B cell (primary cell): ENCODE data around the gene KSR2. TPM values are rescaled to one million over a fixed set of nuclear protein-coding genes. Genes with fewer than 3 reads are reported as not detected.

ENCODE experiments used
- ATAC-seq: fragments of 200-7000 bp; cut with Tn5 transposase; one replicate; pipeline ENCODE4 v1.10.0; 2021; ENCODE audit warnings: low read depth, mild to moderate bottlenecking, moderate number of reproducible peaks, moderate library complexity
- CTCF ChIA-PET: fragments of 350-600 bp; sonication (Branson Sonifier 250); formaldehyde crosslinking; loops from one replicate; lab custom pipeline; 2021; ENCODE audit warnings: antibody characterized with exemption, inconsistent platforms; lab: Charles Lee
- POLR2A ChIA-PET: fragments of 350-600 bp; sonication (Branson Sonifier 250); formaldehyde crosslinking; loops from one replicate; lab custom pipeline; 2021; ENCODE audit warnings: antibody characterized with exemption; lab: Charles Lee
- DNase-seq: peaks from one replicate; pipeline ENCODE4 v3.0.0; 2013
- H2AFZ ChIP-seq: 2 replicates; pipeline ENCODE4 v1.6.1; 2012; ENCODE audit warnings: mild to moderate bottlenecking, low read depth, low read length; ENCODE audit not compliant: insufficient read depth, poor library complexity, severe bottlenecking
- H3K27ac ChIP-seq, 2 donors: 1 replicate in 1 of 2; 2 replicates in 1 of 2; pipeline ENCODE4 v1.5.1; 2012 to 2013; ENCODE audit warnings: low read length in 2 of 2, mild to moderate bottlenecking in 2 of 2, moderate library complexity in 1 of 2
- H3K27me3 ChIP-seq, 4 experiments: fragments of 200-600 bp in 1 of 4; sonication (generic) in 1 of 4; replicated peaks in 1 of 4; 1 replicate in 2 of 4; 2 replicates in 2 of 4; pipeline versions ENCODE4 v1.6.1 to v1.7.0; 2013 to 2016; ENCODE audit warnings: low read length in 3 of 4, mild to moderate bottlenecking in 2 of 4, mixed read lengths in 1 of 4, moderate library complexity in 1 of 4; ENCODE audit not compliant: insufficient read depth in 4 of 4, control insufficient read depth in 3 of 4; ENCODE audit errors: control extremely low read depth in 1 of 4
- H3K36me3 ChIP-seq, 2 experiments: replicated peaks in 1 of 2; 1 replicate in 1 of 2; 2 replicates in 1 of 2; pipeline versions ENCODE4 v1.6.1 to v1.7.1; 2013; ENCODE audit warnings: low read length in 1 of 2; ENCODE audit not compliant: insufficient read depth in 2 of 2, control insufficient read depth in 1 of 2; ENCODE audit errors: control extremely low read depth in 1 of 2, extremely low read depth in 1 of 2
- H3K4me1 ChIP-seq, 2 donors: fragments of 200-600 bp in 1 of 2; sonication (generic) in 1 of 2; 1 replicate in 1 of 2; 2 replicates in 1 of 2; pipeline versions ENCODE4 v1.5.1 to v1.6.1; 2013 to 2017; ENCODE audit warnings: low read length in 2 of 2; ENCODE audit not compliant: control insufficient read depth in 2 of 2, insufficient read depth in 2 of 2
- H3K4me2 ChIP-seq: replicated peaks from 2 replicates; pipeline ENCODE3; 2012; ENCODE audit warnings: mild to moderate bottlenecking, low read depth, low read length; ENCODE audit not compliant: poor library complexity, severe bottlenecking
- H3K4me3 ChIP-seq, 5 experiments: fragments of 200-600 bp in 1 of 5; sonication (generic) in 1 of 5; 1 replicate in 3 of 5; 2 replicates in 2 of 5; pipeline versions ENCODE4 v1.5.1 to v1.7.0; 2011 to 2016; ENCODE audit warnings: low read length in 4 of 5, mild to moderate bottlenecking in 4 of 5, low read depth in 2 of 5, control low read depth in 1 of 5, moderate library complexity in 1 of 5; ENCODE audit not compliant: insufficient read depth in 1 of 5; ENCODE audit errors: control extremely low read depth in 1 of 5, extremely low read depth in 1 of 5
- H3K79me2 ChIP-seq: fragments of 200-600 bp; sonication (generic); one replicate; pipeline ENCODE4 v1.6.0; 2016; ENCODE audit warnings: low read length; ENCODE audit not compliant: control insufficient read depth, insufficient read depth
- H3K9ac ChIP-seq: fragments of 200-600 bp; sonication (generic); 2 replicates; pipeline ENCODE4 v1.6.1; 2017; ENCODE audit warnings: mild to moderate bottlenecking, low read length, moderate library complexity
- H3K9me3 ChIP-seq, 3 donors: one replicate each; pipeline versions ENCODE4 v1.6.1 to v1.7.1; 2013; ENCODE audit warnings: low read length in 2 of 3; ENCODE audit not compliant: control insufficient read depth in 2 of 3, insufficient read depth in 1 of 3; ENCODE audit errors: control extremely low read depth in 1 of 3
- H4K20me1 ChIP-seq: 2 replicates; pipeline ENCODE4 v1.6.0; 2012; ENCODE audit warnings: mild to moderate bottlenecking, low read length; ENCODE audit not compliant: insufficient read depth, control insufficient read depth, poor library complexity, severe bottlenecking
- H3K27ac Mint-ChIP-seq: one replicate; pipeline ENCODE4 v1.8.0; 2021; ENCODE audit warnings: mixed read lengths
- H3K27me3 Mint-ChIP-seq: one replicate; pipeline ENCODE4 v1.8.0; 2021; ENCODE audit warnings: mixed read lengths
- H3K4me1 Mint-ChIP-seq: one replicate; pipeline ENCODE4 v1.8.0; 2021; ENCODE audit warnings: mixed read lengths
- H3K4me3 Mint-ChIP-seq: one replicate; pipeline ENCODE4 v1.8.0; 2021; ENCODE audit warnings: mixed read lengths
- H3K9me3 Mint-ChIP-seq: one replicate; pipeline ENCODE4 v1.8.0; 2022; ENCODE audit warnings: mixed read lengths; ENCODE audit not compliant: insufficient read depth
- EZH2 ChIP-seq: IDR thresholded peaks from 2 replicates; pipeline ENCODE4 v1.6.1; 2012; ENCODE audit warnings: borderline replicate concordance, low read depth, mild to moderate bottlenecking, moderate library complexity, low read length; ENCODE audit not compliant: insufficient read depth, poor library complexity, severe bottlenecking
- WGBS: methylation state at CpG from one replicate; pipeline ENCODE4 v1.1.5; 2013; ENCODE audit warnings: missing lambda C conversion rate; ENCODE audit not compliant: insufficient coverage; 5-methylcytosine and 5-hydroxymethylcytosine counted together
- intact Hi-C: fragments of 100-400 bp; cut with micrococcal nuclease; formaldehyde crosslinking; loops from one replicate; pipeline ENCODE4 v1.10.0; 2022
- polyA plus RNA-seq: library from polyadenylated mRNA; depleted of rRNA; stranded (reverse); fragments of >200 nt; gene quantifications from 2 replicates; pipeline ENCODE4 v1.2.3, GENCODE V29; 2012
- total RNA-seq, 2 donors: library from RNA; stranded (reverse); fragments of 120-200 nt in 1 of 2; gene quantifications; 1 replicate in 1 of 2; 2 replicates in 1 of 2; pipeline versions ENCODE4 v1.2.3 to v1.2.4, GENCODE V29; 2013 to 2022
- TF ChIP-seq, protein P1 (sequence below): fragments of 200-600 bp; IDR thresholded peaks from one replicate; pipeline ENCODE4 v1.8.0; 2022; ENCODE audit warnings: antibody characterized with exemption, mild to moderate bottlenecking

Gene KSR2
- total and polyA plus RNA-seq, 2 donors (not counting 1 experiment from before 2014, with no cell fraction given) = not detected

DNA sequence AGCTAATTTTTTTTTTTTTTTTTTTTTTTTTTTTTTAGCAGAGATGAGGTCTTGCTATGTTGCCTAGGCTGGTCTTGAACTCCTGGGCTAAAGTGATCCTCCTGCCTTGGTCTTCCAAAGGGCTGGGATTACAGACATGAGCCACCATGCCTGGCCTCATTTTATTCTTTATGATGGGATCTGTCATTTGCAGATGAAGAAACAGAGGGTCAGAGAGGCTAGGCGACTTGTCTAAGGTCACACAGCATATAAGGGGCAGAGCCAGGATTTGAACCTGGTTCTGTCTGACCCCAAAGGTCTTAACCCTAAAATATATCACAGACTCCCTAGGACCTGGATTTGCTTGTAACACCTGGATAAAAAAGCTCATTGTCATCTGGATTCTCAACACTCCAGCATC lies 282.6 kb downstream of the KSR2 start:
- Histone ChIP-seq H3K4me2 (no peak overlapping the region), H4K20me1 (no peaks in the 10 kb centered on the region), H3K4me1 (no peaks in the 10 kb centered on the region), H3K27me3 (peaks cover 0 to 5% (median 0%) of the 10 kb centered on the region in 4 experiments), H3K79me2 (no peaks in the 10 kb centered on the region), H3K9me3 (peaks cover 0 to 9% (median 0%) of the 10 kb centered on the region in 3 donors), H3K9ac (no peak overlapping the region), H3K4me3 (no peak overlapping the region), H2AFZ (no peak overlapping the region), H3K27ac (no peak overlapping the region), H3K36me3 (no peaks in the 10 kb centered on the region)
- no peaks in the 10 kb centered on the region for H3K9me3 Mint-ChIP-seq
- ChIA-PET POLR2A (no interaction called here), CTCF (no interaction called here)
- H3K27ac Mint-ChIP-seq = no peak overlapping the region
- 83% methylated on average over 1 of the region's 1 CpG for WGBS
- H3K4me1 Mint-ChIP-seq = no peaks in the 10 kb centered on the region
- no peak for TF ChIP-seq EZH2
- TF ChIP-seq, protein P1, sequence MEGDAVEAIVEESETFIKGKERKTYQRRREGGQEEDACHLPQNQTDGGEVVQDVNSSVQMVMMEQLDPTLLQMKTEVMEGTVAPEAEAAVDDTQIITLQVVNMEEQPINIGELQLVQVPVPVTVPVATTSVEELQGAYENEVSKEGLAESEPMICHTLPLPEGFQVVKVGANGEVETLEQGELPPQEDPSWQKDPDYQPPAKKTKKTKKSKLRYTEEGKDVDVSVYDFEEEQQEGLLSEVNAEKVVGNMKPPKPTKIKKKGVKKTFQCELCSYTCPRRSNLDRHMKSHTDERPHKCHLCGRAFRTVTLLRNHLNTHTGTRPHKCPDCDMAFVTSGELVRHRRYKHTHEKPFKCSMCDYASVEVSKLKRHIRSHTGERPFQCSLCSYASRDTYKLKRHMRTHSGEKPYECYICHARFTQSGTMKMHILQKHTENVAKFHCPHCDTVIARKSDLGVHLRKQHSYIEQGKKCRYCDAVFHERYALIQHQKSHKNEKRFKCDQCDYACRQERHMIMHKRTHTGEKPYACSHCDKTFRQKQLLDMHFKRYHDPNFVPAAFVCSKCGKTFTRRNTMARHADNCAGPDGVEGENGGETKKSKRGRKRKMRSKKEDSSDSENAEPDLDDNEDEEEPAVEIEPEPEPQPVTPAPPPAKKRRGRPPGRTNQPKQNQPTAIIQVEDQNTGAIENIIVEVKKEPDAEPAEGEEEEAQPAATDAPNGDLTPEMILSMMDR = no peak
- ATAC-seq (no peak), DNase-seq (no peak)
- no peak overlapping the region for H3K4me3 Mint-ChIP-seq
- intact Hi-C loops = no loop called here
- H3K27me3 Mint-ChIP-seq = peaks cover 7% of the 10 kb centered on the region

DNA sequence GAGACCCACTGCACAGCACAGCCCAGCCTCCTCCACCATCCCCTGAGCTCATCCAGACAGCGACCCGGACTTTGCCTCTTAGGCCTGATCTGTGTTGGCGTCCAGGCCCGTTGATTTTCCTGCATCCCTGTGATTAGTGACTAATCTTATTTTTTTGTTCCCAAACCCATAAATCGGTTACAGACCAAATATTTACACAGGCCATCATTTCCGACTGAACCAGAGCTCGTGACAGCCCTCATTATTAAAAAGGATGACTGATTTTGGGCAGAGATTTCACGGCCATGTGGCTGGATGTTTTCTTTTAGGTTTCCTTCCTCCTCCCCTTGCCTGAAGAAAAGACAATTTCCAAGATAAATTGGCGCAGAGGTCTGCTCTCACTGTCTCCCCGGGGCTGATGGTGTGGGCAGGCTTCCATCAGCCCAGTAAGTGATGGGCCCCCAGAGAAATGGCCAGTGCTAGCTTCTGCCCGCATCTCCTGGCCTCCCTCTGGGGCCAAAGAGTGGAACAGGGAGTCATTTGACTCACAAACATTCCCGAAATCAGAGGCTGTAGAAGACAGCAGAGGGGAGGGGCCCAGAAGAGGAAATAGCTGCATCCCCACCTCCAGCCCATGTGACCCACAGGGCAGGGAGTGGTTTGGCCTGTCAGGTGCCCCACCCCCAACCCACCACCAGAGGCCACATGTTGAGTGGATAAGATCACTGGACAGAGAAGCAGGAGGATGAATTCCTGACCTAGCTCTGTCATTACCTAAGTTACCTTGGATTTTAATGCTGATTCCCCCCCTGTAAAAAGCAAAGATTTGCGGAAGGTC lies 283.5 kb downstream of the KSR2 start:
- Histone ChIP-seq H3K27me3 (peaks cover 0 to 5% (median 0%) of the 10 kb centered on the region in 4 experiments), H3K79me2 (no peaks in the 10 kb centered on the region), H2AFZ (no peak overlapping the region), H3K27ac (no peak overlapping the region), H4K20me1 (no peaks in the 10 kb centered on the region), H3K4me1 (no peaks in the 10 kb centered on the region), H3K4me2 (no peak overlapping the region), H3K9me3 (peaks cover 0 to 8% (median 0%) of the 10 kb centered on the region in 3 donors), H3K36me3 (no peaks in the 10 kb centered on the region), H3K4me3 (no peak overlapping the region), H3K9ac (no peak overlapping the region)
- CTCF ChIA-PET = no interaction called here
- H3K9me3 Mint-ChIP-seq = no peaks in the 10 kb centered on the region
- H3K4me1 Mint-ChIP-seq = no peaks in the 10 kb centered on the region
- POLR2A ChIA-PET = no interaction called here
- no peak for TF ChIP-seq EZH2
- TF ChIP-seq, protein P1 = no peak
- no peak overlapping the region for H3K4me3 Mint-ChIP-seq
- no peak overlapping the region for H3K27ac Mint-ChIP-seq
- intact Hi-C loops = no loop called here
- ATAC-seq (no peak), DNase-seq (no peak)
- H3K27me3 Mint-ChIP-seq = peaks cover 8% of the 10 kb centered on the region
- 15% methylated on average over 10 of the region's 13 CpGs for WGBS
